HL-60 (cell line): Measurements from ENCODE around the gene BAHCC1.

ENCODE experiments used
- POLR2AphosphoS5 ChIP-seq: IDR thresholded peaks from 2 replicates; pipeline ENCODE4 v1.6.1; 2012; ENCODE audit warnings: low read depth
- SPI1 ChIP-seq: IDR thresholded peaks from 2 replicates; pipeline ENCODE4 v1.6.1; 2012; ENCODE audit warnings: low read depth, mild to moderate bottlenecking, borderline replicate concordance
- TF ChIP-seq, protein P1 (sequence below): IDR thresholded peaks from one replicate; pipeline ENCODE4 v1.5.1; 2011; ENCODE audit warnings: low read length, control low read depth, inconsistent platforms; ENCODE audit not compliant: insufficient read depth

DNA sequence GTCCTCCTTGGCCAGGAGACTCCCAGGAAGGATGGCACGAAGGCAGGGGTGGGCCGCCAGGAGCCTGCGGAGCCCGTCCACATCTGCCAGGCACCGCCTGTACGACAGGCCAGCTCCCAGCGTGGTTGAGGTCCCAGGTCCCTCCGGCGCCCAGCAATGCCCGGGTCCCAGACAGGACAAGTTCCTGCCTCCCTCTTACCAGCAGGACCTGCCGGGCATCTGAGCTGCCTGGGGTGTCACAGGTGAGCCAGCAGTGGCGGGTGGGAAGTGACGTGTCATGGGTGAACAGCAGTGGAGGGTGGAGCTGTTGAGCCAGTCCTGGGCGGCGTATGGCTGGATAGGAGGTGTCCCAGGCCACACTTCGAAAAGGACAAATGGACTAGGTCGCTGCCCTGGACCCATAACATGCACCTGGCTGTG lies 15.7 kb upstream of the BAHCC1 start:
- TF ChIP-seq, protein P1, sequence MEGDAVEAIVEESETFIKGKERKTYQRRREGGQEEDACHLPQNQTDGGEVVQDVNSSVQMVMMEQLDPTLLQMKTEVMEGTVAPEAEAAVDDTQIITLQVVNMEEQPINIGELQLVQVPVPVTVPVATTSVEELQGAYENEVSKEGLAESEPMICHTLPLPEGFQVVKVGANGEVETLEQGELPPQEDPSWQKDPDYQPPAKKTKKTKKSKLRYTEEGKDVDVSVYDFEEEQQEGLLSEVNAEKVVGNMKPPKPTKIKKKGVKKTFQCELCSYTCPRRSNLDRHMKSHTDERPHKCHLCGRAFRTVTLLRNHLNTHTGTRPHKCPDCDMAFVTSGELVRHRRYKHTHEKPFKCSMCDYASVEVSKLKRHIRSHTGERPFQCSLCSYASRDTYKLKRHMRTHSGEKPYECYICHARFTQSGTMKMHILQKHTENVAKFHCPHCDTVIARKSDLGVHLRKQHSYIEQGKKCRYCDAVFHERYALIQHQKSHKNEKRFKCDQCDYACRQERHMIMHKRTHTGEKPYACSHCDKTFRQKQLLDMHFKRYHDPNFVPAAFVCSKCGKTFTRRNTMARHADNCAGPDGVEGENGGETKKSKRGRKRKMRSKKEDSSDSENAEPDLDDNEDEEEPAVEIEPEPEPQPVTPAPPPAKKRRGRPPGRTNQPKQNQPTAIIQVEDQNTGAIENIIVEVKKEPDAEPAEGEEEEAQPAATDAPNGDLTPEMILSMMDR, result no peak
- TF ChIP-seq POLR2AphosphoS5 (no peak), SPI1 (no peak)
